SK-N-DZ (cell line): Measurements from ENCODE around the gene CD247.

ENCODE experiments used
- DNase-seq: peaks from one replicate; pipeline ENCODE4 v3.0.0-alpha.2; 2015; ENCODE audit warnings: low spot score

Gene CD247

GRCh38 chr1:167463875-167464575, 54.3 kb downstream of the CD247 start:
- no peak for DNase-seq

- no peak for DNase-seq
Measured at GRCh38 chr1:167463080-167463479, 55.2 kb downstream of the CD247 start.

GRCh38 chr1:167462341-167462740, 56.0 kb downstream of the CD247 start:
- no peak for DNase-seq

GRCh38 chr1:167460836-167461235, 57.5 kb downstream of the CD247 start:
- no peak for DNase-seq

GRCh38 chr1:167457936-167458584, 60.3 kb downstream of the CD247 start:
- DNase-seq = no peak

- no peak for DNase-seq
Measured at GRCh38 chr1:167456926-167457325, 61.4 kb downstream of the CD247 start.

GRCh38 chr1:167456524-167456923, 61.8 kb downstream of the CD247 start:
- no peak for DNase-seq

GRCh38 chr1:167455786-167456446, 62.4 kb downstream of the CD247 start:
- DNase-seq = no peak

GRCh38 chr1:167454894-167455785, 63.2 kb downstream of the CD247 start:
- DNase-seq = no peak

- no peak for DNase-seq
Measured at GRCh38 chr1:167454304-167454893, 63.9 kb downstream of the CD247 start.

- no peak for DNase-seq
Measured at GRCh38 chr1:167453123-167453522, 65.2 kb downstream of the CD247 start.

GRCh38 chr1:167452483-167452882, 65.8 kb downstream of the CD247 start:
- DNase-seq = no peak

- DNase-seq = no peak
Measured at GRCh38 chr1:167450843-167451242, 67.5 kb downstream of the CD247 start.

GRCh38 chr1:167447521-167448136, 70.7 kb downstream of the CD247 start:
- no peak for DNase-seq

- no peak for DNase-seq
Measured at GRCh38 chr1:167446966-167447365, 71.4 kb downstream of the CD247 start.

GRCh38 chr1:167443757-167444156, 74.6 kb downstream of the CD247 start:
- no peak for DNase-seq

- DNase-seq = no peak
Measured at GRCh38 chr1:167442854-167443565, 75.3 kb downstream of the CD247 start.

GRCh38 chr1:167442142-167442848, 76.0 kb downstream of the CD247 start:
- peak; percentile 74 for DNase-seq

- no peak for DNase-seq
Measured at GRCh38 chr1:167441222-167441621, 77.1 kb downstream of the CD247 start.

- DNase-seq = no peak
Measured at GRCh38 chr1:167440776-167441175, 77.6 kb downstream of the CD247 start.
